ENCODE measurements around the gene ATG7.

DNA sequence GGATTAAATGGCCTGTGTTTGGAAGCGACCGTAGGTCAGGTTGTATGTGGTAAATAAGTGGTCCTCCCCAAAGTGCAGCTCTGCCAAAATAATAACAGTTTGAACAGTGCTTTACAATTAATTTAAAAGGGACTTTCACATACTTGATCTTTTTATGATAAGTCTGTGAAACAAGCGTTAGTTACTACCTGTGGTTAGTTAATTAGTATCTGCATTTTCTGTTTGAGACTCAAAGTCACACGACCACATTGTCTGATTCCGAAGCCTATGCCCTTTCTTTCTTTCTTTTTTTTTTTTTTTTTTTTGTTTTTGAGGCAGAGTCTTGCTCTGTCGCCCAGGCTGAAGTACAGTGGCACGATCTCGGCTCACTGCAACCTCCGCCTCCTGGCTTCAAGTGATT is 45.1 kb downstream of the ATG7 start:
- TF ChIP-seq, protein P1, sequence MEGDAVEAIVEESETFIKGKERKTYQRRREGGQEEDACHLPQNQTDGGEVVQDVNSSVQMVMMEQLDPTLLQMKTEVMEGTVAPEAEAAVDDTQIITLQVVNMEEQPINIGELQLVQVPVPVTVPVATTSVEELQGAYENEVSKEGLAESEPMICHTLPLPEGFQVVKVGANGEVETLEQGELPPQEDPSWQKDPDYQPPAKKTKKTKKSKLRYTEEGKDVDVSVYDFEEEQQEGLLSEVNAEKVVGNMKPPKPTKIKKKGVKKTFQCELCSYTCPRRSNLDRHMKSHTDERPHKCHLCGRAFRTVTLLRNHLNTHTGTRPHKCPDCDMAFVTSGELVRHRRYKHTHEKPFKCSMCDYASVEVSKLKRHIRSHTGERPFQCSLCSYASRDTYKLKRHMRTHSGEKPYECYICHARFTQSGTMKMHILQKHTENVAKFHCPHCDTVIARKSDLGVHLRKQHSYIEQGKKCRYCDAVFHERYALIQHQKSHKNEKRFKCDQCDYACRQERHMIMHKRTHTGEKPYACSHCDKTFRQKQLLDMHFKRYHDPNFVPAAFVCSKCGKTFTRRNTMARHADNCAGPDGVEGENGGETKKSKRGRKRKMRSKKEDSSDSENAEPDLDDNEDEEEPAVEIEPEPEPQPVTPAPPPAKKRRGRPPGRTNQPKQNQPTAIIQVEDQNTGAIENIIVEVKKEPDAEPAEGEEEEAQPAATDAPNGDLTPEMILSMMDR (IDR thresholded peaks at IDR 0.05) = no peak
- no peak for TF ChIP-seq MAFK (IDR thresholded peaks at IDR 0.05; ENCODE audit: partially characterized antibody)
- TF ChIP-seq, protein P2, sequence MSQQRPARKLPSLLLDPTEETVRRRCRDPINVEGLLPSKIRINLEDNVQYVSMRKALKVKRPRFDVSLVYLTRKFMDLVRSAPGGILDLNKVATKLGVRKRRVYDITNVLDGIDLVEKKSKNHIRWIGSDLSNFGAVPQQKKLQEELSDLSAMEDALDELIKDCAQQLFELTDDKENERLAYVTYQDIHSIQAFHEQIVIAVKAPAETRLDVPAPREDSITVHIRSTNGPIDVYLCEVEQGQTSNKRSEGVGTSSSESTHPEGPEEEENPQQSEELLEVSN (IDR thresholded peaks at IDR 0.05; ENCODE audit: borderline replicate concordance, low read depth) = no peak
- no peak for TF ChIP-seq SMC3 (IDR thresholded peaks at IDR 0.05)
- no peak for TF ChIP-seq POLR2A (IDR thresholded peaks at IDR 0.05; ENCODE audit: low read length)
- TF ChIP-seq TFCP2L1 (CRISPR knock-in tag; IDR thresholded peaks at IDR 0.05) = no peak
- TF ChIP-seq PBX3 (IDR thresholded peaks at IDR 0.05) = no peak
- no peak for TF ChIP-seq MAZ (IDR thresholded peaks at IDR 0.05; ENCODE audit: borderline replicate concordance, low read depth, low read length)
- TF ChIP-seq, protein P3, sequence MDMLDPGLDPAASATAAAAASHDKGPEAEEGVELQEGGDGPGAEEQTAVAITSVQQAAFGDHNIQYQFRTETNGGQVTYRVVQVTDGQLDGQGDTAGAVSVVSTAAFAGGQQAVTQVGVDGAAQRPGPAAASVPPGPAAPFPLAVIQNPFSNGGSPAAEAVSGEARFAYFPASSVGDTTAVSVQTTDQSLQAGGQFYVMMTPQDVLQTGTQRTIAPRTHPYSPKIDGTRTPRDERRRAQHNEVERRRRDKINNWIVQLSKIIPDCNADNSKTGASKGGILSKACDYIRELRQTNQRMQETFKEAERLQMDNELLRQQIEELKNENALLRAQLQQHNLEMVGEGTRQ (IDR thresholded peaks at IDR 0.05) = no peak
- TF ChIP-seq REST (IDR thresholded peaks at IDR 0.05) = no peak

Data from A549 (cell line).